ELR (cell line): ENCODE data around the gene ETNPPL.

ENCODE experiments used
- DNase-seq: peaks from one replicate; pipeline ENCODE4 v3.0.0-alpha.2; 2015; ENCODE audit warnings: low read depth

ETNPPL gene

GRCh38 chr4:108762559-108763225 is at the start of gene ETNPPL:
ETNPPL (minus strand) TSS chr4:108763053; CDS start chr4:108762898, 155 bp downstream.
- peak; percentile 23 for DNase-seq

- DNase-seq: no peak
Measured at GRCh38 chr4:108811486-108811885, 48.6 kb upstream of the ETNPPL start.

GRCh38 chr4:108810087-108810486 is 47.2 kb upstream of the ETNPPL start:
- DNase-seq: no peak

GRCh38 chr4:108804648-108805273 is 41.9 kb upstream of the ETNPPL start:
- DNase-seq: no peak

GRCh38 chr4:108799306-108799705 is 36.5 kb upstream of the ETNPPL start:
- no peak for DNase-seq

GRCh38 chr4:108796173-108796572 is 33.3 kb upstream of the ETNPPL start:
- no peak for DNase-seq

- no peak for DNase-seq
Measured at GRCh38 chr4:108795733-108796132, 32.9 kb upstream of the ETNPPL start.

GRCh38 chr4:108794136-108794535 is 31.3 kb upstream of the ETNPPL start:
- DNase-seq: peak; percentile 1

GRCh38 chr4:108793415-108793814 is 30.6 kb upstream of the ETNPPL start:
- no peak for DNase-seq

GRCh38 chr4:108788731-108789130 is 25.9 kb upstream of the ETNPPL start:
- no peak for DNase-seq

- DNase-seq: no peak
Measured at GRCh38 chr4:108787724-108788123, 24.9 kb upstream of the ETNPPL start.

- no peak for DNase-seq
Measured at GRCh38 chr4:108787106-108787505, 24.3 kb upstream of the ETNPPL start.

- DNase-seq: no peak
Measured at GRCh38 chr4:108786351-108786750, 23.5 kb upstream of the ETNPPL start.

GRCh38 chr4:108783665-108784463 is 21.0 kb upstream of the ETNPPL start:
- DNase-seq: peak; percentile 27

GRCh38 chr4:108779958-108780357 is 17.1 kb upstream of the ETNPPL start:
- no peak for DNase-seq

GRCh38 chr4:108777388-108777787 is 14.5 kb upstream of the ETNPPL start:
- DNase-seq: no peak

- DNase-seq: no peak
Measured at GRCh38 chr4:108775921-108776320, 13.1 kb upstream of the ETNPPL start.

GRCh38 chr4:108774809-108775530 is 12.1 kb upstream of the ETNPPL start:
- peak; percentile 3 for DNase-seq

- no peak for DNase-seq
Measured at GRCh38 chr4:108772402-108772801, 9.5 kb upstream of the ETNPPL start.

GRCh38 chr4:108766058-108766457 is 3.2 kb upstream of the ETNPPL start:
- DNase-seq: no peak

- DNase-seq: no peak
Measured at GRCh38 chr4:108763986-108764385, 1.1 kb upstream of the ETNPPL start.

GRCh38 chr4:108763226-108763593 is 357 bp upstream of the ETNPPL start:
- DNase-seq: no peak
